K562 (cell line): ENCODE results near the gene TM4SF18. TPM values are rescaled to one million over a fixed set of nuclear protein-coding genes. Genes with fewer than 3 reads are reported as not detected.

Source experiments
- ATAC-seq: fragments of 200-7000 bp; cut with Tn5 transposase; 3 replicates; pipeline ENCODE4 v1.9.1; 2020; ENCODE audit warnings: moderate library complexity
- BruUV-seq: library from RNA; stranded (reverse); fragments of 400-500 nt; replicated peaks from 2 replicates; lab custom pipeline; 2021; lab: Mats Ljungman, UMichigan
- CTCF ChIA-PET: fragments of 300-600 bp; formaldehyde crosslinking; extraction: SDS; loops from one replicate; lab custom pipeline; 2021; ENCODE audit warnings: low intra/inter-chr PET ratio; lab: Yijun Ruan, JAX
- POLR2A ChIA-PET: fragments of 300-600, 350-650 bp; sonication (Branson Sonifier 250); formaldehyde crosslinking; extraction: SDS; loops from one replicate; lab custom pipeline; 2021; ENCODE audit warnings: antibody characterized with exemption, inconsistent platforms; lab: Yijun Ruan, JAX
- DNase-seq, 4 experiments: peaks; one replicate each; pipeline versions ENCODE4 v3.0.0 to v3.0.0-alpha.2; 2011 to 2018; ENCODE audit warnings: low spot score in 3 of 4, mixed read lengths in 3 of 4; ENCODE audit errors: extremely low read depth in 1 of 4
- FAIRE-seq: peaks from 2 replicates; lab custom pipeline; 2011; peaks lifted over from hg19 to GRCh38; lab: Jason Lieb, UNC
- H2AFZ ChIP-seq: 2 replicates; pipeline ENCODE4 v1.6.0; 2011; ENCODE audit warnings: low read depth, low read length, control low read depth, inconsistent platforms
- H3K27ac ChIP-seq: fragments of 200-600 bp; 3 replicates; pipeline ENCODE4 v1.8.0; 2011; ENCODE audit warnings: low read depth, mild to moderate bottlenecking, control low read depth, inconsistent platforms, low read length, moderate library complexity, mixed read lengths; ENCODE audit errors: extremely low read depth
- H3K27me3 ChIP-seq, 2 experiments: fragments of 300-600 bp in 1 of 2; 2 replicates in 1 of 2; 3 replicates in 1 of 2; pipeline versions ENCODE4 v1.6.0 to v1.8.0; 2011; ENCODE audit warnings: inconsistent platforms in 2 of 2, low read length in 2 of 2, mild to moderate bottlenecking in 1 of 2, mixed read lengths in 1 of 2, moderate library complexity in 1 of 2; ENCODE audit not compliant: control insufficient read depth in 2 of 2, insufficient read depth in 2 of 2
- H3K36me3 ChIP-seq: fragments of 300-600 bp; 3 replicates; pipeline ENCODE4 v1.8.0; 2011; ENCODE audit warnings: mild to moderate bottlenecking, low read length, inconsistent platforms; ENCODE audit not compliant: control insufficient read depth, insufficient read depth
- H3K4me1 ChIP-seq, 2 experiments: fragments of 200-600 bp in 1 of 2; replicated peaks in 1 of 2; 2 replicates in 1 of 2; 3 replicates in 1 of 2; pipeline versions ENCODE4 v1.5.1 to v1.8.0; 2011; ENCODE audit warnings: inconsistent platforms in 2 of 2, low read length in 2 of 2, mild to moderate bottlenecking in 1 of 2, mixed read lengths in 1 of 2, moderate library complexity in 1 of 2; ENCODE audit not compliant: control insufficient read depth in 2 of 2, insufficient read depth in 2 of 2
- H3K4me2 ChIP-seq: 2 replicates; pipeline ENCODE4 v1.6.1; 2011; ENCODE audit warnings: low read length, control low read depth, inconsistent platforms, mixed read lengths; ENCODE audit not compliant: insufficient read depth
- H3K4me3 ChIP-seq: fragments of 200-600 bp; sonication (generic), shearing (Covaris generic); 2 replicates; pipeline ENCODE4 v1.5.1; 2016; ENCODE audit warnings: control low read depth, inconsistent platforms
- H3K79me2 ChIP-seq: fragments of 200-600 bp; 3 replicates; pipeline ENCODE4 v1.8.0; 2011; ENCODE audit warnings: low read length, inconsistent platforms; ENCODE audit not compliant: control insufficient read depth, insufficient read depth
- H3K9ac ChIP-seq, 2 experiments: 2 replicates each; pipeline versions ENCODE4 v1.6.0 to v1.6.1; 2011; ENCODE audit warnings: low read depth in 2 of 2, low read length in 2 of 2, control low read depth in 1 of 2, inconsistent platforms in 1 of 2, mild to moderate bottlenecking in 1 of 2, mixed read lengths in 1 of 2; ENCODE audit not compliant: insufficient read depth in 1 of 2
- H3K9me1 ChIP-seq: one replicate; pipeline ENCODE4 v1.6.0; 2011; ENCODE audit warnings: inconsistent platforms, mild to moderate bottlenecking, low read length, moderate library complexity; ENCODE audit not compliant: control insufficient read depth, insufficient read depth
- H3K9me3 ChIP-seq: replicated peaks from 2 replicates; pipeline ENCODE4 v1.5.1; 2011; ENCODE audit warnings: low read depth, low read length, inconsistent platforms; ENCODE audit not compliant: control insufficient read depth, insufficient read depth
- H4K20me1 ChIP-seq: replicated peaks from 2 replicates; pipeline ENCODE4 v1.6.1; 2011; ENCODE audit warnings: low read length, inconsistent platforms, mixed read lengths; ENCODE audit not compliant: control insufficient read depth, insufficient read depth
- CEBPG ChIP-seq, 3 experiments: fragments of 200-800 bp in 1 of 3; sonication (Bioruptor generic) in 1 of 3; sonication (generic) in 1 of 3; formaldehyde crosslinking in 1 of 3; IDR thresholded peaks in 2 of 3; conservative IDR thresholded peaks in 1 of 3; 2 replicates each; pipeline versions ENCODE4 v1.6.1 to v1.8.0; 2016 to 2022; ENCODE audit warnings: missing compliant biosample characterization in 2 of 3, missing genetic modification characterization in 2 of 3, mild to moderate bottlenecking in 1 of 3, missing genetic modification reagents in 1 of 3
- NCOA2 ChIP-seq, 2 experiments: fragments of 450-650 bp; IDR thresholded peaks; 2 replicates each; pipeline ENCODE4 v1.6.1; 2018; ENCODE audit warnings: mild to moderate bottlenecking in 2 of 2, moderate library complexity in 1 of 2; ENCODE audit not compliant: partially characterized antibody in 2 of 2
- POLR2AphosphoS2 ChIP-seq: IDR thresholded peaks from 2 replicates; pipeline ENCODE4 v1.6.1; 2012; ENCODE audit warnings: low read length, improper control_type of control experiment
- ZNF77 ChIP-seq: fragments of 250-450 bp; sonication (Bioruptor Pico); IDR thresholded peaks from 2 replicates; pipeline ENCODE4 v1.5.0; 2020
- in situ Hi-C: fragments of 300-500 bp; cut with MboI; formaldehyde crosslinking; loops from 4 replicates; pipeline ENCODE4 v1.15.0; 2018; ENCODE audit warnings: inconsistent platforms, mixed read lengths
- intact Hi-C: fragments of 100-400 bp; cut with micrococcal nuclease; formaldehyde crosslinking; loops from 2 replicates; pipeline ENCODE4 v1.14.2; 2022
- polyA plus RNA-seq, 8 experiments: library from polyadenylated mRNA; depleted of rRNA in 4 of 8; stranded (reverse) in 5 of 8; unstranded in 3 of 8; fragments of >200 nt; fragmentation: Nextera tagmentation in 2 of 8; fragmentation: Illumina TruSeq in 1 of 8; extraction: Ambion mirVana in 2 of 8; extraction: Trizol in 1 of 8; gene quantifications; 2 replicates each; pipeline versions ENCODE4 v1.2.1 to v1.2.3, GENCODE V29; 2011 to 2014; ENCODE audit warnings: inconsistent platforms in 1 of 8, missing spikeins in 1 of 8
- total RNA-seq, 7 experiments: library from RNA; depleted of rRNA in 6 of 7; stranded (reverse); fragments of >200 nt in 6 of 7; fragmentation: Illumina TruSeq in 2 of 7; extraction: Trizol in 2 of 7; gene quantifications; 2 replicates each; pipeline versions ENCODE4 v1.2.1 to v1.2.3, GENCODE V29; 2011 to 2021; ENCODE audit warnings: low replicate concordance in 1 of 7
- TF ChIP-seq, protein P1 (sequence below), 2 experiments: fragments of 450-650 bp in 1 of 2; IDR thresholded peaks; 2 replicates each; pipeline ENCODE4 v1.6.1; 2011 to 2017; ENCODE audit warnings: low read depth in 2 of 2, antibody characterized with exemption in 1 of 2, borderline replicate concordance in 1 of 2, low read length in 1 of 2, mild to moderate bottlenecking in 1 of 2, mixed read lengths in 1 of 2; ENCODE audit not compliant: control insufficient read depth in 1 of 2
- TF ChIP-seq, protein P2 (sequence below), 2 experiments: IDR thresholded peaks in 1 of 2; conservative IDR thresholded peaks in 1 of 2; 2 replicates each; pipeline ENCODE4 v1.6.1; 2016; ENCODE audit warnings: low read depth in 2 of 2, mild to moderate bottlenecking in 1 of 2, missing compliant biosample characterization in 1 of 2, missing genetic modification characterization in 1 of 2, moderate library complexity in 1 of 2
- TF ChIP-seq, protein P3 (sequence below), 3 experiments: fragments of 200-800 bp in 1 of 3; fragments of 250-450 bp in 1 of 3; fragments of 450-650 bp in 1 of 3; sonication (Bioruptor Pico) in 1 of 3; sonication (Bioruptor generic) in 1 of 3; formaldehyde crosslinking in 1 of 3; IDR thresholded peaks; 2 replicates each; pipeline versions ENCODE4 v1.6.1 to v1.8.0; 2016 to 2022; ENCODE audit warnings: mild to moderate bottlenecking in 2 of 3, missing genetic modification characterization in 2 of 3, missing compliant biosample characterization in 1 of 3, moderate library complexity in 1 of 3
- TF ChIP-seq, protein P4 (sequence below): fragments of 200-400 bp; formaldehyde crosslinking; IDR thresholded peaks from 2 replicates; pipeline ENCODE4 v1.6.1; 2017; ENCODE audit warnings: mild to moderate bottlenecking, low read depth, low read length, moderate library complexity

TM4SF18 gene
- total and polyA plus RNA-seq, 9 of the 15 experiments (the other 6 are each of a cell fraction or from before 2014, with no cell fraction given): not detected

DNA sequence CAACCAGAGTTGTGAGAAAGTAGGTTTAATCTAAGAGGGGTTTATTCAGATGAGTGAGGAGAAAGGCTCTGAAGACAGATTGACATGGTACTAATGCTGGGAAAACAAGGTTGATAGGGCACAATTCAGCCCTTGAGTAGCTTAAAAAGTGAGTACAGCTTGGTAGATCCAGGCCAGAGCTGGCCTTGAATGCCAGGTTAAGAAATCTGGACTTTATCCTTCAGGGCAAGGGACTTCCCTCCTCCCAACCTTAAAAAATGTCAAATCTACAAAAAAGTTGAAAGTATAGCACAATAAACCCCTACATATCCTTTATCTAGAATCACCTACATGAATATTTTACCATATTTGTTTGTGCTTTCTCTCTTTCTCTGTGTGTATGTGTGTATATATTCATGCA, 7.9 kb downstream of the TM4SF18 start:
- Histone ChIP-seq H3K27ac (no peak overlapping the region), H3K4me2 (no peak overlapping the region), H3K4me1 (no peaks in the 10 kb centered on the region; a peak in 1 of 5 replicates), H3K4me3 (no peak overlapping the region), H4K20me1 (no peaks in the 10 kb centered on the region), H3K36me3 (no peaks in the 10 kb centered on the region), H3K27me3 (no peaks in the 10 kb centered on the region; a peak in 1 of 5 replicates), H3K9ac (no peak overlapping the region), H3K79me2 (no peaks in the 10 kb centered on the region), H3K9me1 (no peaks in the 10 kb centered on the region), H3K9me3 (no peaks in the 10 kb centered on the region), H2AFZ (no peak overlapping the region)
- no peak for DNase-seq
- no TSS peak for BruUV-seq
- no peak for ATAC-seq
- no peak for FAIRE-seq
- in situ Hi-C loops (no loop called here), intact Hi-C loops (no loop called here)
- POLR2A ChIA-PET: no interaction called here
- CTCF ChIA-PET: no interaction called here
- no peak for TF ChIP-seq ZNF77
- TF ChIP-seq, protein P1, sequence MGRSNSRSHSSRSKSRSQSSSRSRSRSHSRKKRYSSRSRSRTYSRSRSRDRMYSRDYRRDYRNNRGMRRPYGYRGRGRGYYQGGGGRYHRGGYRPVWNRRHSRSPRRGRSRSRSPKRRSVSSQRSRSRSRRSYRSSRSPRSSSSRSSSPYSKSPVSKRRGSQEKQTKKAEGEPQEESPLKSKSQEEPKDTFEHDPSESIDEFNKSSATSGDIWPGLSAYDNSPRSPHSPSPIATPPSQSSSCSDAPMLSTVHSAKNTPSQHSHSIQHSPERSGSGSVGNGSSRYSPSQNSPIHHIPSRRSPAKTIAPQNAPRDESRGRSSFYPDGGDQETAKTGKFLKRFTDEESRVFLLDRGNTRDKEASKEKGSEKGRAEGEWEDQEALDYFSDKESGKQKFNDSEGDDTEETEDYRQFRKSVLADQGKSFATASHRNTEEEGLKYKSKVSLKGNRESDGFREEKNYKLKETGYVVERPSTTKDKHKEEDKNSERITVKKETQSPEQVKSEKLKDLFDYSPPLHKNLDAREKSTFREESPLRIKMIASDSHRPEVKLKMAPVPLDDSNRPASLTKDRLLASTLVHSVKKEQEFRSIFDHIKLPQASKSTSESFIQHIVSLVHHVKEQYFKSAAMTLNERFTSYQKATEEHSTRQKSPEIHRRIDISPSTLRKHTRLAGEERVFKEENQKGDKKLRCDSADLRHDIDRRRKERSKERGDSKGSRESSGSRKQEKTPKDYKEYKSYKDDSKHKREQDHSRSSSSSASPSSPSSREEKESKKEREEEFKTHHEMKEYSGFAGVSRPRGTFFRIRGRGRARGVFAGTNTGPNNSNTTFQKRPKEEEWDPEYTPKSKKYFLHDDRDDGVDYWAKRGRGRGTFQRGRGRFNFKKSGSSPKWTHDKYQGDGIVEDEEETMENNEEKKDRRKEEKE (IDR thresholded peaks at IDR 0.05; ENCODE audit: borderline replicate concordance in 1 of 2, control insufficient read depth in 1 of 2, low read depth in 2 of 2, low read length in 1 of 2): no peak
- no peak for TF ChIP-seq POLR2AphosphoS2
- TF ChIP-seq, protein P2, sequence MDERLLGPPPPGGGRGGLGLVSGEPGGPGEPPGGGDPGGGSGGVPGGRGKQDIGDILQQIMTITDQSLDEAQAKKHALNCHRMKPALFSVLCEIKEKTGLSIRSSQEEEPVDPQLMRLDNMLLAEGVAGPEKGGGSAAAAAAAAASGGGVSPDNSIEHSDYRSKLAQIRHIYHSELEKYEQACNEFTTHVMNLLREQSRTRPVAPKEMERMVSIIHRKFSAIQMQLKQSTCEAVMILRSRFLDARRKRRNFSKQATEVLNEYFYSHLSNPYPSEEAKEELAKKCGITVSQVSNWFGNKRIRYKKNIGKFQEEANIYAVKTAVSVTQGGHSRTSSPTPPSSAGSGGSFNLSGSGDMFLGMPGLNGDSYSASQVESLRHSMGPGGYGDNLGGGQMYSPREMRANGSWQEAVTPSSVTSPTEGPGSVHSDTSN (CRISPR knock-in tag; IDR thresholded peaks at IDR 0.05; ENCODE audit: low read depth): no peak
- TF ChIP-seq, protein P2 (tag; conservative IDR thresholded peaks at IDR 0.05; ENCODE audit: low read depth): no peak
- no peak for TF ChIP-seq NCOA2 (IDR thresholded peaks at IDR 0.05; ENCODE audit: partially characterized antibody in 2 of 2)
- TF ChIP-seq, protein P3, sequence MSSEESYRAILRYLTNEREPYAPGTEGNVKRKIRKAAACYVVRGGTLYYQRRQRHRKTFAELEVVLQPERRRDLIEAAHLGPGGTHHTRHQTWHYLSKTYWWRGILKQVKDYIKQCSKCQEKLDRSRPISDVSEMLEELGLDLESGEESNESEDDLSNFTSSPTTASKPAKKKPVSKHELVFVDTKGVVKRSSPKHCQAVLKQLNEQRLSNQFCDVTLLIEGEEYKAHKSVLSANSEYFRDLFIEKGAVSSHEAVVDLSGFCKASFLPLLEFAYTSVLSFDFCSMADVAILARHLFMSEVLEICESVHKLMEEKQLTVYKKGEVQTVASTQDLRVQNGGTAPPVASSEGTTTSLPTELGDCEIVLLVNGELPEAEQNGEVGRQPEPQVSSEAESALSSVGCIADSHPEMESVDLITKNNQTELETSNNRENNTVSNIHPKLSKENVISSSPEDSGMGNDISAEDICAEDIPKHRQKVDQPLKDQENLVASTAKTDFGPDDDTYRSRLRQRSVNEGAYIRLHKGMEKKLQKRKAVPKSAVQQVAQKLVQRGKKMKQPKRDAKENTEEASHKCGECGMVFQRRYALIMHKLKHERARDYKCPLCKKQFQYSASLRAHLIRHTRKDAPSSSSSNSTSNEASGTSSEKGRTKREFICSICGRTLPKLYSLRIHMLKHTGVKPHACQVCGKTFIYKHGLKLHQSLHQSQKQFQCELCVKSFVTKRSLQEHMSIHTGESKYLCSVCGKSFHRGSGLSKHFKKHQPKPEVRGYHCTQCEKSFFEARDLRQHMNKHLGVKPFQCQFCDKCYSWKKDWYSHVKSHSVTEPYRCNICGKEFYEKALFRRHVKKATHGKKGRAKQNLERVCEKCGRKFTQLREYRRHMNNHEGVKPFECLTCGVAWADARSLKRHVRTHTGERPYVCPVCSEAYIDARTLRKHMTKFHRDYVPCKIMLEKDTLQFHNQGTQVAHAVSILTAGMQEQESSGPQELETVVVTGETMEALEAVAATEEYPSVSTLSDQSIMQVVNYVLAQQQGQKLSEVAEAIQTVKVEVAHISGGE (CRISPR knock-in tag; IDR thresholded peaks at IDR 0.05): no peak
- TF ChIP-seq, protein P4, sequence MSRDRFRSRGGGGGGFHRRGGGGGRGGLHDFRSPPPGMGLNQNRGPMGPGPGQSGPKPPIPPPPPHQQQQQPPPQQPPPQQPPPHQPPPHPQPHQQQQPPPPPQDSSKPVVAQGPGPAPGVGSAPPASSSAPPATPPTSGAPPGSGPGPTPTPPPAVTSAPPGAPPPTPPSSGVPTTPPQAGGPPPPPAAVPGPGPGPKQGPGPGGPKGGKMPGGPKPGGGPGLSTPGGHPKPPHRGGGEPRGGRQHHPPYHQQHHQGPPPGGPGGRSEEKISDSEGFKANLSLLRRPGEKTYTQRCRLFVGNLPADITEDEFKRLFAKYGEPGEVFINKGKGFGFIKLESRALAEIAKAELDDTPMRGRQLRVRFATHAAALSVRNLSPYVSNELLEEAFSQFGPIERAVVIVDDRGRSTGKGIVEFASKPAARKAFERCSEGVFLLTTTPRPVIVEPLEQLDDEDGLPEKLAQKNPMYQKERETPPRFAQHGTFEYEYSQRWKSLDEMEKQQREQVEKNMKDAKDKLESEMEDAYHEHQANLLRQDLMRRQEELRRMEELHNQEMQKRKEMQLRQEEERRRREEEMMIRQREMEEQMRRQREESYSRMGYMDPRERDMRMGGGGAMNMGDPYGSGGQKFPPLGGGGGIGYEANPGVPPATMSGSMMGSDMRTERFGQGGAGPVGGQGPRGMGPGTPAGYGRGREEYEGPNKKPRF: no peak
- TF ChIP-seq CEBPG (CRISPR knock-in tag; IDR thresholded peaks at IDR 0.05): no peak
- TF ChIP-seq CEBPG (tag; conservative IDR thresholded peaks at IDR 0.05 in 1 of 2, IDR thresholded peaks at IDR 0.05 in 1 of 2): no peak
